HG03280 (cell line): ENCODE results near the gene IPO4.

ENCODE experiments used
- ATAC-seq: cut with Tn5 transposase; IDR thresholded peaks from one replicate; pipeline ENCODE4 v1.9.1; 2021; ENCODE audit warnings: mild to moderate bottlenecking, moderate library complexity; ENCODE audit not compliant: unreplicated experiment

The IPO4 gene

DNA sequence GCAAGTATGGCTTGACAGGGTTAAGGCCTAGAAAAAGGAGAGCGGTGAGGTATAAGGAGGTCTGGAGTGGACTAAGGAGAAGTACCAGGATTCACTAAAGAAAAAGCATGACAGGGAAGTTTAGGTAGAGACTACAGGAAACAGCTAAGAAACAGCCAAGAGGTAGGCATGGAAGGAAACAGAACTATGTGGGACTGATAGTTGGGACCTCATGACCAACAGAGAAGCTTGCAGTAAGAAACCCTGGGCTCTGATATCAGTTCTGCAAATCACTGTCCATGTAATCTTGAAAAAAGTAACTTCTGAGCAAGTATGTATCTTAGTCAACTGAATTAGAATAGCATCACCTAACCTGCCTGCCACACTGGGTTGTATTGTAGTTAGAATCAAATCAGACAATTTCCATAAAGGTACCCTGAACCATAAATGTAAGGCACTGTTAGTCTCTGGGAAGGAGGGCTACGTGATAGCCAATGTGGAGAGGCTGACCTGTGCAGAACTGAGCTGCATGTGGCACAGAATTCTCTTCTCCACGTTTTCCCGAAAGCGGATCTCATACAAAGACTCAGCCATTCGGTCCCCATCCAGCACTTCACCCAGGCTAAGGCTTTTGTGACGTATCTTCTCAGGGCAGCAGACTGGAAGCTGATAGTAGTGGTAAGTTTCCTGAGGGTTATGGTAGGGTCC lies 5.7 kb upstream of the IPO4 start:
- no peak for ATAC-seq

GRCh38 chr14:24192933-24193332 lies 4.3 kb upstream of the IPO4 start:
- ATAC-seq, result no peak

GRCh38 chr14:24190416-24190815 lies 1.8 kb upstream of the IPO4 start:
- no peak for ATAC-seq

DNA sequence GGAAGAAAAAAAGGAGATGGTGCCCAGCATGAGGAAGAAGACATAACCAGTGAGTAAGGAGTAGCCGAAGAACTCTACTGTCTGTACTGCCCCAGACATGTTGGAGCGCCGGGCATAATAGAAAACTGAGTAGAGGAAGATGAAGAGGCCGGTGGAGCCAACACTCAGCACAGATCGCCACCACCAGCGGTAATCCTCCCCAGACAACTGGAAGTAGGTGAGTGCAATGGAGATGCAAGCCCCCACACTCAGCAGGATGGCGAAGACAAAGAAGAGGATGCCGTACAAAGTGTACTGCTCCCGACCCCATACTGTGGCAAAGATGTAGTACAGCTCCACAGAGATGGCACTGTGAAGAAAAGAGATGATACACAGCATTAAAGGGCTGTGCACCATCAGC lies 844 bp upstream of the IPO4 start:
- ATAC-seq, result no peak

- ATAC-seq, result no peak
Measured at GRCh38 chr14:24189059-24189375, 401 bp upstream of the IPO4 start.

DNA sequence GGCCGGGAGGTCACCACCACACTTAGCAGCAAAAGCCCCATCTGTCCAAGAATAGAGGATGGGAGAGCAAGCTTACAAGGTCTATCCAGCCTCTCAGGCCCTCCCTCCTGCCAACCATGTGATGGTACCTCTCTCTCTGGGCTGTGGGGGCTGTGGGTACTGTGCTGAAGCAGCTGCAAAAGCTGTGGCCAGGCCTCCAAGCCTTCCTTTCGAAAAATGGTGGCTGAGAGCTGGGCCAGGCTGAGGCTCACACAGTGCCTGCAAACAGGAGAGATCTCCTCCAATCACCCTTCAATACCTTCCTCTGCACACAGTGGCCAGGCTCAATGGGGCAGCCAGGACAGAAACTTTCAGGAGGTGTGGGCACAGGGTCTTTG lies 1.1 kb downstream of the IPO4 start:
- ATAC-seq, result no peak

GRCh38 chr14:24186831-24187538 lies 1.6 kb downstream of the IPO4 start:
- ATAC-seq, result no peak

DNA sequence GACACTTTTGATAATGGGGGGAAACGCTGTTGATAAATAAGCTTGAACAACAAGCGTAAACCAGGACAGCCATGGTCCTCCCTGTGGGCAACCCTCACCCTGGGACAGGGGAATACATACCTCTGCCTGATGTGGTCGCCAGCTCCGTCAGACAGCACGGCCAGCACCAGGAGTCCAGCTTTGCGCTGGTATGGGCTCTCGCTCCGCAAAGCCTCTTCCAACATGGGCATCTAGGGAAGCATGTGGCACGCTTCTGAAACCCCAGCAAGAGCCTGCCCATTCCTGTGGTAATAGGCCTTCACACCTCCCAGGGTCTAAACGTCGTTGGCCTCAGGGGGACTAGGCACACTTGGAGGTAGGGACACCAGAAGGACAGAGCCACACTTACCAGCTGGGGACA lies 2.9 kb downstream of the IPO4 start:
- no peak for ATAC-seq

GRCh38 chr14:24185026-24185425 lies 3.6 kb downstream of the IPO4 start:
- ATAC-seq, result no peak

DNA sequence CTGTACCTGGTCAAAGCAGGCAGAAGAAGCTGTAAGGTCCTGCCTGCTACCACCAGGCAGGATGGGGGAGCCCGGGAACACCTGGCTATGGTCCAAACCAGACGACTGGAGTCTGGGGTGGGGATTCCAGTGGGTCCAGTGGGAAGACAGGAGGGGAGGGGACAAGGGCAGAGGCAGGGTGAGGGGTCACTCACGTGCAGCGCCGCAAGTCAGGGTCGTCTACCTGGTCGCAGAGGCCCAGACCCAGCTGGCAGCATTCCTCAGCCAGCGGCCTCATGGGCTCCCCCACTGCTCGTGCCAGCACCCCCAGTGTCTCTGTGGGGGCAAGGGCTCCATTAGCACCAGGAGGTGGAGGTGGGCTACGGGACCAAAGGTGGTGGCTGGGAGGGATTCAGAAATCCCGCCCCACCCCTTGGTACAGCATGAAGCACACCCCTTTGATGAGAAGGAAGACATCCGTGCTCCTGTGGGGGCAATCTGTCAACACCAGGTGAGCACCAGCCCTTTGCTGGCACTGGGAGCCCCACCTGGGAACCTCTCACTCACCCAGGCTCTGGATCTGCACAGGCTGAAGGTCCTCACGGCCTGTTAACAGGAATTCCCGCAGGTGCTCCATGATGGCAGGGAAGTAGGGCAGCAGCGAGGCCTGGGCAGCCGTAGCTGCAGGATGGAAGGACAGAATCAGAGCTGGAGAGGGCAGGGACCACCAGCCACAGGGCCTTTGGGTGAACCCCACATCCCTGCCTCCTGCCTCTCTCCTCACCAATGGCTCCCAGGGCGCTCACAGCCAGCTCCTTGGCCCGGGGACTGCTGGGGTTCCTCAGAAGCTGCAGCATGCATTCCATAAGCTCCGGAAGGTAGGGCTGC lies 4.3 kb downstream of the IPO4 start:
- ATAC-seq, result no peak

- ATAC-seq, result no peak
Measured at GRCh38 chr14:24183014-24183481, 5.6 kb downstream of the IPO4 start.

- no peak for ATAC-seq
Measured at GRCh38 chr14:24182110-24182882, 6.3 kb downstream of the IPO4 start.

- no peak for ATAC-seq
Measured at GRCh38 chr14:24181371-24182077, 7.1 kb downstream of the IPO4 start.

DNA sequence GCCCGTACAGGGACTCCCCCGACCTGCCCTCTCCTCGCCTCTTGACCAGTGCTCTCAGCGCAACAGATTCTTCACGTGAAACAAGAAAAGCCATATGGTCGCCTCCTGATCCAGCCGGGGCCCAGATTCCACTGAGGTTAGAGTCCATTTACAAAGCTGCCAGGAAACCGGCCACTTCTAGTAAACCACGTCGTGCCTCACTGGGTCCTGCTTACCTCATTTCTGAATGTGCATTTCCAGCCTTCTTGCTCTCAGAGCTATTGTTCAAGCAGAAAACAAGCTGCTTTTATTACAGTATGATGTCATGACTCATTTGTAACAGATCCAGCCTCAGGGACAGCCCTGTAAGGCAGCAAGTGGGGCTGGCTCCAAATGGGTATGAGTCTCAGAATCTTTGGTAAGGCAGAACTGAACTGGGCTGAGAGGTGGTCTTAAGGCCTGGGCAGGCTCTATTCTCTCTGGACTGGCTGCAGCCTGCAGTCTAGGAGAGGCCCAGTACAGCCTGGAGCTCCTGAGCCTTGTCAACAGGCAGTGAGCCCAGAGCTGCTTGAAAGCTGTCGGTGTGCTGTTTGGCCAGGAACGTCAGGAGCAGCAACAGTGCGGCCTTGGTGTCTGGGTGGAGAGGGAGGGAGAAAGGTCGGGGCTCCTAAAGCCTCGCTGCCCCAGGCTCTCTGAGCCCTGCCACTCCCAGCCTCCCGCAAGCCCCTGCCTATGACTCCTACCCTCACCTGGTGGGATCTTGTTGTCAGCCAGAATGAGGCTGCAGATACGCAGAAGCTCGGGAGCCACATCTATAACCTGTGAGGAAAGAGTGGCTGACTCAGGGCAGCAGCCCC lies 8.4 kb downstream of the IPO4 start:
- no peak for ATAC-seq

GRCh38 chr14:24179294-24179960 lies 9.2 kb downstream of the IPO4 start:
- ATAC-seq, result no peak

DNA sequence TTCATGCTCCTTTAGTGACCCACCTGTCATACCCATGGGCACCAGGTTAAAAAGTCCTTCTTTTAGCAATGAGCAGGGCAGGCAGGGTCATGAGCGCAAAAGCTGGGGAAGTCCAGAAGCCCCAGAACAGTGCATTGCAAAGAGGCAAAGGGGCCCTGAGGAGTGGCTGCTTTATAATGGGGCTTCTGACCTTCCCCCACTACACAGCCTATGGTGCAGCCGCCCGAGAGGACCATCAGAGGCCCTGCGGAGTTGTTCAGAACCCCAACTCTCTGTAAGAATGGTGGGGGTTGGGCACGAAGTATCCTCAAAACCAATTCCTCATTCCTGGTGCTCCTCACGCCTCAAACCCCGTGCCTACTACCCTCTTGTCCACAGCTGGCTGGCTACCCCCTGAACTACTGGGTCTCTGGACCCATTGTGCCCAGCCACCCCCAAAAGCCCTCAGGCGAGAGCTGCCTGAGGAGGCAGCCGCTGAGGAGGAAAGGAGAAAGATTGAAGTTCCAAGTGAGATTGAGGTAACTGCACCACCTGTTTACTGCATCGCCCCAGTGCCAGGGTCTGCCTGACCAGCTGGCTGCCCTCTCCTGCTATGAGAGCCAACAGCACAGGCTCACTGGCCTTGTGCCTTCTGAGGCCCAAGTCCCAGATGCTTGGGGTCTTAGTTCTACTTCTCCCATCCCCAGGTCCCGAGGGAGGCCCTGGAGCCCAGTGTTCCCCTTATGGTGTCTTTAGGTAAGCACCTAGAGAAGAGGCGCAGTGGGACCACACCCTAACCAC lies 10.0 kb downstream of the IPO4 start:
- ATAC-seq, result no peak

- ATAC-seq, result no peak
Measured at GRCh38 chr14:24177891-24178290, 10.7 kb downstream of the IPO4 start.
